T-helper 22 cell (primary cell): Measurements from ENCODE around the gene F13A1.

Experiments
- DNase-seq: peaks from one replicate; pipeline ENCODE4 v3.0.0-alpha.2; 2020; ENCODE audit warnings: low read depth

Gene F13A1

GRCh38 chr6:6191909-6192308, 128.6 kb downstream of the F13A1 start:
- no peak for DNase-seq

GRCh38 chr6:6191476-6191875, 129.0 kb downstream of the F13A1 start:
- no peak for DNase-seq

- DNase-seq = no peak
Measured at GRCh38 chr6:6180684-6181083, 139.8 kb downstream of the F13A1 start.

GRCh38 chr6:6179858-6180623, 140.4 kb downstream of the F13A1 start:
- no peak for DNase-seq

- DNase-seq = no peak
Measured at GRCh38 chr6:6178795-6179194, 141.7 kb downstream of the F13A1 start.

GRCh38 chr6:6177754-6178153, 142.7 kb downstream of the F13A1 start:
- no peak for DNase-seq

- no peak for DNase-seq
Measured at GRCh38 chr6:6176586-6177228, 143.8 kb downstream of the F13A1 start.

GRCh38 chr6:6176127-6176526, 144.3 kb downstream of the F13A1 start:
- DNase-seq = no peak

GRCh38 chr6:6169141-6169540, 151.3 kb downstream of the F13A1 start:
- no peak for DNase-seq

GRCh38 chr6:6166064-6166463, 154.4 kb downstream of the F13A1 start:
- no peak for DNase-seq

- DNase-seq = no peak
Measured at GRCh38 chr6:6164367-6164766, 156.1 kb downstream of the F13A1 start.

- no peak for DNase-seq
Measured at GRCh38 chr6:6154335-6154734, 166.1 kb downstream of the F13A1 start.

- DNase-seq = no peak
Measured at GRCh38 chr6:6152060-6152459, 168.4 kb downstream of the F13A1 start.

- DNase-seq = no peak
Measured at GRCh38 chr6:6148192-6148815, 172.2 kb downstream of the F13A1 start.

GRCh38 chr6:6131492-6132109, 188.9 kb downstream of the F13A1 start:
- DNase-seq = no peak

- DNase-seq = no peak
Measured at GRCh38 chr6:6125495-6125894, 195.0 kb downstream of the F13A1 start.

- no peak for DNase-seq
Measured at GRCh38 chr6:6123803-6124202, 196.7 kb downstream of the F13A1 start.

- no peak for DNase-seq
Measured at GRCh38 chr6:6121943-6122342, 198.5 kb downstream of the F13A1 start.

- DNase-seq = no peak
Measured at GRCh38 chr6:6105472-6106036, 214.9 kb downstream of the F13A1 start.
